Measurements from ENCODE around the gene RABGAP1.

- TF ChIP-seq CTCF (IDR thresholded peaks at IDR 0.05 in 2 of 3, conservative IDR thresholded peaks at IDR 0.05 in 1 of 3; ENCODE audit: control insufficient read depth in 2 of 3, extremely low read depth in 1 of 3, insufficient read depth in 1 of 3, low read depth in 3 of 3, low read length in 3 of 3) = no peak
- no peak for TF ChIP-seq TCF3 (IDR thresholded peaks at IDR 0.05; ENCODE audit: borderline replicate concordance, insufficient read depth, low read depth, low read length)
- TF ChIP-seq RCOR1 (conservative IDR thresholded peaks at IDR 0.05; ENCODE audit: low read depth, low read length) = no peak
- no peak for TF ChIP-seq CHD1 (IDR thresholded peaks at IDR 0.05; ENCODE audit: low read depth, low read length)
- no peak for TF ChIP-seq ZNF207 (IDR thresholded peaks at IDR 0.05; ENCODE audit: borderline replicate concordance)
- no peak for TF ChIP-seq ATF3 (IDR thresholded peaks at IDR 0.05; ENCODE audit: borderline replicate concordance, extremely low read depth, low read depth, low read length)
- TF ChIP-seq EZH2 (IDR thresholded peaks at IDR 0.05; ENCODE audit: borderline replicate concordance, control insufficient read depth, low read depth, low read length) = no peak
- TF ChIP-seq GABPA (IDR thresholded peaks at IDR 0.05; ENCODE audit: low read depth) = no peak
- no peak for TF ChIP-seq POLR2AphosphoS5 (IDR thresholded peaks at IDR 0.05; ENCODE audit: low read length)
- TF ChIP-seq CEBPB (IDR thresholded peaks at IDR 0.05; ENCODE audit: borderline replicate concordance in 1 of 2, low read depth in 2 of 2, low read length in 2 of 2) = no peak
- no peak for TF ChIP-seq HDAC2 (IDR thresholded peaks at IDR 0.05)
These were observed 96.2 kb downstream of the RABGAP1 start for GRCh38 chr9:123036893-123037545.
